Activated CD4-positive, alpha-beta T cell treated with anti-CD3 and anti-CD28 coated beads for 48 hours (primary cell): ENCODE results near the gene TFB1M.
"Not testable (repeated sequence)": the region's sequence is repeated elsewhere in the genome, so short reads cannot be mapped to it uniquely, and the experiment has no call there.

ENCODE experiments used
- DNase-seq: peaks from one replicate; pipeline ENCODE4 v3.0.0-alpha.2; 2020

Gene TFB1M

GRCh38 chr6:155314092-155314772 is at the start of gene TFB1M:
TSS of gene TFB1M (minus strand) at chr6:155314484. CDS start at chr6:155314428, 56 bp downstream.
- DNase-seq = peak; percentile 99

GRCh38 chr6:155364021-155364420 is 49.7 kb upstream of the TFB1M start:
- DNase-seq = not testable (repeated sequence)

- not testable (repeated sequence) for DNase-seq
Measured at GRCh38 chr6:155362968-155363632, 48.8 kb upstream of the TFB1M start.

DNA sequence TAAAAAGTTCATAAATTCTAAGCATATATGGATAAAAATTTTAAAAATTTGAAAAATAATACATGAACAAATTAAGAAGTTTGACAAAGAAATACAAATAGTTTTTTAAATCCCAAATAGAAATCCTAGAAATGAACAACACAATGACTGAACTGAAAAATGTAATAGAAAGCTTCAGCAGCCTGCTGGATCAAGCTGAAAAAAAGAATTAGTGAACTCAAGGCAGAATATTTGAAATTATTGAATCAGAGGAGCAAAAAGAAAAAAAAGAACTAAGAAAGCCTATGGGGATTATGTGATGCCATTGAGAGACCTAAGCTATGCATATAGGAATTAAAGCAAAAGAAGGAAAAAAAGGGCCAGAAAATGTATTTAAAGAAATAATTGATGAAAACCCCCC is 39.9 kb upstream of the TFB1M start:
- no peak for DNase-seq

DNA sequence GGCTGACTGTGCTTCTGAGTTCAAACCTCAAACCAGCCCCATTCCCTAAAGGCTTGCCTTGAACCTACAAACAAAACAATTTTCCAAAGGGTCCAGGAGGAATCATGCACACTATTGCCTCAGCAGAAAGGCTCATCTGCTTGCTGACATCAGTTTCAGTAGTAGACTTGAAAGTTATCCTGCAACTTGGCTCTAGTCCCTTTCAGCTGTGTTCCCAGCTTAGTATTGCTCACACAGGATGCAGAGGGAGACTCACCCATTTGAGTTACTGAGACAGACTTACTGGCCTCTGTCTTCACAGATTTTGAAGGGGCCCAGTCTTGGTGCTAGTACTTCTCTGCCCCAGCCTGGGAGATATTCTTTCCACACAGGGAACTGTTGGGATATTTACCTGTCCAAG is 38.5 kb upstream of the TFB1M start:
- no peak for DNase-seq

DNA sequence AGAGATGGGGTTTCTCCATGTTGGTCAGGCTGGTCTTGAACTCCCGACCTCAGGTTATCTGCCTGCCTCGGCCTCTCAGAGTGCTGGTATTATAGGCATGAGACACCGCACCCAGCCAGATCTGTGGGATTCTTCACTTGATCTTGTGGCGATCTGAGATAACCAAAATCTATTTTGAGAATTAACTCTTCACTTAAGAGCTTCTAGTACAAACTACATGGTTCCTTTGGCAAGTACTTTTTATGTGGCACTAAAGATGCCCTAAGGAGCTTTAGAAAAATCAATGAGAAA is 37.8 kb upstream of the TFB1M start:
- no peak for DNase-seq

DNA sequence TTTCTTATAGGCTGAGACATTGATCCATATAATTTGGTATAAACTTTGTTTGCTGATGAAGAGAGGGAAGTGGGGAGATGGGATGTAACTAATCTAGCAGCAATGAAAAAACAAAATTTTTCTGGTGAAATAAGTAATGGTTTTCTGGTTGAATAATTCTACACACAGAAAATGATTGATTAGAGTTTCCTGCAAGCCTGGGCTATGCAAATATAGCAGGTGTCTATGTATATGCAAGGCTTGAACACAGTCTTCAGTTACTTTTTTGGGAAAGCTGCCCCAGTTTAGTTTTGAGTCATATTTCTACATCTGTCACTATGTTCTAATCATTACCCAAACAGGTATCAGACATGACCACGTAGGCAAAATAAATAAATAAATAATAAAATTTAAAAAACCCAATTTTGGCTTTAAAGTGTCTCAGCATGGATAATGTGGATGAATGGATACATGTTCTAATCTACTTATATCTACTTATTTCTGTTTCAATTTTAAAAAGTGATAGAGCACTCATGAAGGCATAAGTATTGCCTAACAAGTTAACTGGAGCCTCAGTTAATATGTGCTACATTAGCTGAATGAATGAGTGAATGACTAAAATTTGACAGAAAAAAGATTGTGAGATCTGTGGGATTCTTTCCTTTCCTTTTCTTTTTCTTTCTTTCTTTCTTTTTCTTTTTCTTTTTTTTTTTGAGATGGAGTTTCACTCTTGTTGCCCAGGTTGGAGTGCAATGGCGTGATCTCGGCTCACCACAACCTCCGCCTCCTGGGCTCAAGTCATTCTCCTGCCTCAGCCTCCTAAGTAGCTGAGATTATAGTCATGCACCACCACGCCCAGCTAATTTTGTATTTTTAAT is 37.2 kb upstream of the TFB1M start:
- DNase-seq = no peak

DNA sequence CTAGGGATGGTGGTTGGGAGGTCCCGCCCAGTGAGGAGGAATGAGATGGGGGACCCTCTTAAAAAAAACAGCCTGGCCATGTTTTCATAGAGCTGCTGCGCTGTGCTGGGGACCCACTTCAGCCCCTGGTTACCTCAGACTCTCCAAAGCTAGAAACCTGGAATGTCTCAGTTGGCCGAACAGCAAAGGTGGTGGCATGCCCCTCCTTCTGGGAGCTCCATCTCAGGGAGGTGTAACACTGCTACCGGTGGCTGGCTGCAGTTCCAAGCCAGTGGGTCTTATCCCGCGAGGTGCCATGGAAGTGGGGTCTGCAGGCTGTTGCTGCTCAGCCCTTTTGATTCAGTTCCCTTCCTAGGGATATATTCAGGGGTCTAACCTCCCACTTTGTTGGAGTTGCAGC is 35.7 kb upstream of the TFB1M start:
- DNase-seq = no peak

DNA sequence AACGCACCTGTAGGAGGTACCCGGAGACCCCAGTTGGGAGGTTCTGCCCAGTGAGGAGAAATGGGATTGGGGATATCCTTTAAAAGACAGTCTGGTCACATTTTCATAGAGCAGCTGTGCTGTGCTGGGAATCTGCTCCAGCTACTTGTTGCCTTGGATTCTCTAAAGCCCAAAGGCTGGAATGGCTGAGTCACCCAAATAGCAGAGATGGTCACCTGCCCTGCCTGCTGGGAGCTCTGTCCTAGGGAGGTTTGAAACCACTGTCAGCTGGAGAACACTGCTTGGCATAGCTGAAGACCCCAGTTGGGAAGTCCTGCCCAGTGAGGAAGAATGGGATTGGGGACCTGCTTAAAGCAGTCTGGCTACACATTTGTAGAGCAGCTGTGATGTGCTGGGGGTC is 34.8 kb upstream of the TFB1M start:
- DNase-seq = no peak

GRCh38 chr6:155347800-155348199 is 33.5 kb upstream of the TFB1M start:
- DNase-seq = no peak

- no peak for DNase-seq
Measured at GRCh38 chr6:155346957-155347356, 32.7 kb upstream of the TFB1M start.

DNA sequence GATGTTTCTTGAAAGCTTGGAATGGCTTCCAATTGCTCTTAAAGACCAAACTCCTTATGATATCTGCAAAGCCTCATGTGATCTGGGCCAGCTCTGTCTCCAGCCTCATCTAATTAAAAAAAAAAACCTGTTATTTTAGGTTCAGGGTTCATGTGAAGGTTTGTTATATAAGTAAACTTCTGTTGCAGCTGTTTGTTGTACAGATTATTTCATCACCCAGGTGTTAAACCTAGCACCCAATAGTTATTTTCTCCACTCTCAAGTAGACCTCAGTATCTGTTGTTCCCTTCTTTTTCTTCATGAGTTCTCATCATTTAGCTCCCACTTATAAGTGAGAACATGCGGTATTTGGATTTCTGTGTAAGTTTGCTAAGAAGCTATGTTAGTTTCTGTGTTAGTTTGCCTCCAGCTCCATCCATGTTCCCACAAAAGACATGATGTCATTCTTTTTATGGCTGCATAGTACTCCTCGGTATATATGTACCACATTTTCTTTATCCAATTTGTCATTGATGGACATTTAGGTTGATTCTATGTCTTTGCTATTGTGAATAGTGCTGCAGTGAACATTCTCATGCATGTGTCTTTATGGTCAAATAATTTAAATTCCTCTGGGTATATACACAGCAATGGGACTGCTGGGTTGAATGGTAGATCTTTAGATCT is 30.2 kb upstream of the TFB1M start:
- no peak for DNase-seq

DNA sequence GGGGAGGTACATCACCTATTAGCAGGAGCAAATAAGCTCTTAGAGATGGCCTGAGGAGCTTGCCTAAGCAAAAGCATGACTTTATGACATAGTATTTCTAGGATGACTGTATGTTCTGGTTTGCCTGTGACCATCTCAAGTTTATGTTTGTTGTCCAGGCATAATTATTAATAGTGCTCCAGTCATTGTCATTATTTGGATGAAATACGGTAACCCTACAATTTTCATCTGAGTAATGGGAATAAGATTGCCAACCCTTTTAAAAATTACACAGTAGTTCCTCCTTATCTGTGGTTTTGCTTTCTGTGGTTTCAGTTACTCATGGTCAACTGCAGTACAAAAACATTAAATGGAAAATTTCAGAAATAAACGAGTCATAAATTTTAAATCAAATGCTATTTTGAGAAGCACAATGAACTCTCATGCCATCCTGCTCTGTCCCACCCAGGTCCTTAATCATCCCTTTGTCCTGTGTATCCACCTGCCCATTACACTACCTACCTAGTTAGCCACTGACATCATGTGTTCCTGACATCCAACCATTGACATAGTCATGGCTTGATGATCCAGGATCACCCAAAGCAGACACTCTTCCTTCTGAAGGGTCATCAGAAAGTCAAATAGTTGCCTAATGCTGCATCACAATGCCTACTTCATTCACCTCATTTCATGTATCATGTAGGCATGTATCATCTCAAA is 27.0 kb upstream of the TFB1M start:
- no peak for DNase-seq

DNA sequence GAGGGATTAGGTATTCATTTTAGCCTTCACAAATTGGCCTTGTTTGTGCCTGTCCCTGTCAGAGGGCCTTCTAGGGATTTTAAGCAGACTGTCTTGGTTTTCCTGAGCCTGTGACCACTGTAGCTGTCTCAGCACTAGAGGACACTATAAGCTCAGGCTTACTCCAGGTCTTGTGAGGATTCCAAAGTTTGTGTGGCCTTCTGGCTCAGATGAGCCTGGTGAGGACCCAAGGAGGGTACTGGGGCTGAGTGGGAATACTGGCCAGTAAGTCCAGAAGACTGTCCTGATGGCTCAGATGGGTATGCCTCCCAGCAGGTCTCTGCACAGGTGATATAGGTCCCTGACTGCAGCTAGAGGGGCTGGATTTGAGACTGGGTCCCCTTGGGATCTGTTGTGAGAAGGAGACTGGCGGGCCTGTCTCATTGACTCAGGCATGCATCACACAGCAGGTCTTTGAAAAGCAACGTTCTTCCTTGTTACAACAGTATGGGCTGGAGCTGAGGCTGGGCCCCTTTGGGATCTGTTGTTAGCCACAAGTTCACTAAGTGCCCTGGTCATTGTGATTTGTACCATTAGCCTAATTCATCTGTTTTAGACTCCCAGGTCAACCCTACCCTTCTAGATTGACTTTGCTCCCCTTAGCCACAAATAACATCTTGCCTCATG is 26.3 kb upstream of the TFB1M start:
- no peak for DNase-seq

GRCh38 chr6:155339929-155340328 is 25.6 kb upstream of the TFB1M start:
- DNase-seq = not testable (repeated sequence)

DNA sequence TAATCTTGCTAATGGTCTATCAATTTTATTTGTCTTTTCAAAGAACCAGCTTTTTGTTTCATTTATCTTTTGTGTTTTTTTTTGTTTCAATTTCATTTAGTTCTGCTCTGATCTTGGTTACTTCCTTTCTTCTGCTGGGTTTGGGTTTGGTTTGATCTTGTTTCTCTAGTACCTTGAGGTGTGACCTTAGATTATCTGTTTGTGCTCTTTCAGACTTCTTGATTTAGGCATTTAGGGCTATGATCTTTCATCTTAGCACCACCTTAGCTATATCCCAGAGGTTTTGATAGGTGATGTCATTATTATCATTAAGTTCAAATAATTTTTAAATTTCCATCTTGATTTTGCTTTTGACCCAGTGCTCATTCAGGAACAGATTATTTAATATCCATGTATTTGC is 24.0 kb upstream of the TFB1M start:
- not testable (repeated sequence) for DNase-seq

DNA sequence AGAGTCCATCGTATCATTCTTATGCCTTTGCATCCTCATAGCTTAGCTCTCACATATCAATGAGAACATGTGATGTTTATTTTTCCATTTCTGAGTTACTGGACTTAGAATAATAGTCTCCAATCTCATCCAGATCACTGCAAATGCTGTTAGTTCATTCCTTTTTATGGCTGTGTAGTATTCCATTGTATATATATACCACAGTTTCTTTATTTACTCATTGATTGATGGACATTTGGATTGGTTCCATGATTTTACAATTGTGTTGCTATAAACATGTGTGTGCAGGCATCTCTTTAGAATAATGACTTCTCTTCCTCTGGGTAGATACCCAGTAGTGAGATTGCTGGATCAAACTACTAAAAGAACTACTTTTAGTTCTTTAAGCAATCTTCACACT is 21.0 kb upstream of the TFB1M start:
- DNase-seq = no peak

DNA sequence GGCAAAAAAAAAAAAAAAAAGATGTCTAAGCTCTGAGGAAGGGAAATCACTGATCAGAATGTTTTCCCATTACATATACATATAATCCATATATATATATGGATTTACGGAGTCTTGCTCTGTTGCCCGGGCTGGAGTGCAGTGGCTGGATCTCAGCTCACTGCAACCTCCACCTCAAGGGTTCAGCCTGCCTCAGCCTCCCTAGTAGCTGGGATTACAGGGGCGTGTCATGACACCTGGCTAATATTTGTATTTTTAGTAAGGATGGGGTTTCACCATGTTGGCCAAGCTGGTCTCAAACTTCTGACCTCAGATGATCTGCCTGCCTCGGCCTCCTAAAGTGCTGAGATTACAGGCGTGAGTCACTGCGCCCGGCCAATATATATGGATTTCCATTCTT is 19.8 kb upstream of the TFB1M start:
- DNase-seq = not testable (repeated sequence)

GRCh38 chr6:155333414-155333813 is 19.1 kb upstream of the TFB1M start:
- DNase-seq = peak; percentile 28

DNA sequence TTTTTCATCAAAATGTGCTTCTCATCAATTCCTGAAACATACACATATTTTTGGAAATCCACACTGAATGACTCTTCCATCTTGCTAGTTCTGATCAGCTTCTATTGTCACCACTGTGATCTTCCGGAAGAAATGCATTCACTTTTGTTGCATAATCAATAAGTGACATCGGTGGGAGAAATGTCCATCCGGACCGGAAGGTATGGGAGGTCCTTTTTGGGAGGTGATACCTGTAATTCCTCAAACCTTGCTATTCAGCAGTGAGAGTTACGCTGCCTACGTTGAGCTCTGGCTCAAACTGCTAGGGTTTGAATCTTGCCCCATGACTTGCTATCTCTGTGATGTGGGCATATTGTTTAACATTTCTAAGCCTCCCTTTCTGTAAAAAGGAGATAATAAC is 16.6 kb upstream of the TFB1M start:
- DNase-seq = no peak

DNA sequence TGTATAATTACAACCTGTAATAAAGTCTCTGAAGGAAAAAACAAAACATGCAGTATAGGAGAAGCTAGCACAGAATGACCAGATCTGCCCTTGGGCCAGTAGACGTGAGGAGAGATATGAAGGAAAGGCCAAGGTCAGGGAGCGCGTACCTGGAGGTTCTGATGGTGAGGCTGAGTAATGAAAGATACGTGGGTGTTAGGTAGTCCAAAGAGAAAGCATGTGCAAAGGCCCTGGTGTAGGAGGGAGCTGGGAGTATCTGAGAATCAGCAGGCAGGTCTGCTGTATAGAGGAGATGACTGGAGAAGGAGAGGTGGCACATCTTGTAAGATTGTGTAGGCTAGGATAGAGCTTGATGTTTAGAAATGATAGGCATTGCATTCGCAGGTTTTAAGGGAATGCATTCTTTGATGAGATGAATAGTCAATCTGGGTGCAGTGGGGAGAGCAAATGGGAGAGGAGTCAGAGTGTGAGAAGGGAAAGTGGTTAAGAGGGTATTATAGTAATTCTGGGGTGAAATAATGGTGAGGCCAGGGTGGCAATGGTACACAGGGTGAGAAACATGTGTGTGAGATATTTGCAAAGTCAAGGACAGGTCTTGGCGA is 15.9 kb upstream of the TFB1M start:
- no peak for DNase-seq
